Measurements from ENCODE around the gene HACD2. TPM values are rescaled to one million over a fixed set of nuclear protein-coding genes. Genes with fewer than 3 reads are reported as not detected.

HACD2 gene
- total RNA-seq (2014; rRNA removed; shearing (Covaris generic)): 28.0 and 38.9 TPM in 2 replicates

DNA sequence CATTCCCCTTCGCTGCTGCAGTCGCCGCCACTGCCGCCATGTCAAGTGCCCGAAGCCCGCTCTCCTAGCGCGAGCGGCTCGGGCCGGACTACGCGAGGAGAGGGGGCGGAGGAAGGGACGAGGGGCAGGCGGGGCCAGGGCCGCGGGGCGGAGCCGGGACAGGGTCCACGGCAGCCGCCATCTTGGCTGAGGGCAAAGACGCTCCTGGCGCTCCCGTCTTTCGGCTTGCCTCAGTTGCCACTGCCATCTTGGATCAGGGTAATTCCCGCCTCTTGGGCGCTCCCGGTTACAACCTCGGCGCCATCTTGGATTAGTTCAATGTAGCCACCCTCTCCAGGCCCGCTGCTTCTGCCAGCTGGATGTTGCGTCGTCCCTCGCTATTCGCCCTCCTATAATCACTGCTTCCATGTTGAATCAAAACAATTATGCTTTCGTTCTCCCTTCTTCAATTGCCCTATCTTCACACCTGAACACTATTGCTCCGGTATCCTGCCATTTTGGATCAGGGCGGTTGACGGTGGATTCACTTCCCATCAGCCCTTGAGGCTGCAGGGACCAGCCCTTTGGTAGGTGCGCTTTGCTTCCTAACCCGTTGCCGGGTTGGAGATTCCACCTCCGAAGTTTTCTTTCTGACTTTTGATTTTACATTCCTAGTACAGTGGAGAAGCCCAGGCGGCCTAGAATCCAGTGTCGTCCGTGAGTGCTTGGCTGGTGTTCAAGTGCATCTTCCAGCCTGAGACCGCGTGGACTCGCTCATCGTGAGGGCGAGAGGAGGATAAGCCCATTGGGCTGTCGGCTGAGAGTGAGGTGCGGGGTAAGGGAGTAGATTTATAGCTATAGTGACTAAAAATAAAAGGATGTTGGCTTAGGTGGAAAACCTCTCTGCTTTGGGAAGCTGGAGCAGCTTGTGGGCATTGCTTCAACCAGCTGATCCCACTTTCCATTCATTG is at the start of gene HACD2:
Gene HACD2, minus strand, starts transcription at position 66 of the 950 bp plus-strand sequence. Its CDS starts 26 bp downstream, at position 40.
- peaks cover 4% of the 10 kb centered on the region; the same call in 1 of the 2 replicates for H3K9me3 ChIP-seq (replicated peaks)
- peak within 1 kb of the TSS; percentile 85 for H3K27ac ChIP-seq
- H3K4me3 ChIP-seq: peak within 1 kb of the TSS; percentile 65
- H3K36me3 ChIP-seq: peaks cover 15% of the 10 kb centered on the region; the same call in 1 of the 2 replicates
- peaks cover 26% of the 10 kb centered on the region for H3K4me1 ChIP-seq (replicated peaks)
- peak; percentile 97 for DNase-seq (ENCODE audit: low read depth in 1 of 2, low spot score in 2 of 2)
- no peaks in the 10 kb centered on the region for H3K27me3 ChIP-seq (replicated peaks)

DNA sequence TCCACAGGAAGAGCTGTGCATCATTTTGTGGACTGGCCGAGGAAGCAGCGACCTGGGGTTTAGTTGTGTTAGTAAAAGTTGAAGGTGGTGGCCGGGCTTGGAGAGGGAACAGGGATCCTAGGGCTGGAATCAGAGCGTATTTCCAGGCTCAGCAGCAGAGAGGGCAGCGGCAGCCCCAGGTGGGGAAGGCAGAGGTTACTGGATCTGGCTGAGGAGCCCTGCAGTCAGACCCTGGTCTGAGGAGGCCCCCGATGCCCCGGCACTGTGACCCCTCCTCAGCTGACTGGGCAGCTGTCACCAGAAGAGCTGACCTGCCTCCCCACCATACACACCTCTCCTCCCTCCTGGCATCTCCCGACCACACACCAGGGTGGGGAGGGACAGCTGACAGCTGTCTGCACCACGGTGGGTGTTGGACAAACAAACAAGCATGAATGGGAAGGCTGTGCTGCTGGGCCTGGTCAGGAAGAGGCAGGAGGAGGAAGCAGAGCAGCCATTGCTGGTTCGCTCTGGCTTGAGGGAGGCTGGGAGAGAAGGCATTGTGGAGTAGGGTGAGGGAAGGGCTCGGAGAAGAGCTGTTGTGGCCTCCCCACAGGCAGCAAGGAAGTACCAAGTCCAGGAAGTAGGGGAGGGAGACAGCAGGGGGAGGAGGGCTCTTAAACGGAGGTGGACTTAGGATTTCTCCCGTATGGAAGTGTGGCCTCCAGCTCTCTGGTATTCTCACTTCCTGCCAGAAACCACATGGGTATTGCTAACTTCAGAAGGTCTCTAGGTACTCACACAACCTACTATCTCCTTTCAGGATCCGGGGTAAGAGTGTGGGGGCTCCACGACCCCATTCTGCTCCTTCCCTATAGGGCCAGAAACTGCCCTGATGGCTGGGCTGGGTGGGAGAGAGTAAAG is 49.5 kb upstream of the HACD2 start:
- H3K4me3 ChIP-seq: no peak overlapping the region
- DNase-seq (ENCODE audit: low read depth in 1 of 2, low spot score in 2 of 2): peak in 1 of 2 experiments; percentile 34

DNA sequence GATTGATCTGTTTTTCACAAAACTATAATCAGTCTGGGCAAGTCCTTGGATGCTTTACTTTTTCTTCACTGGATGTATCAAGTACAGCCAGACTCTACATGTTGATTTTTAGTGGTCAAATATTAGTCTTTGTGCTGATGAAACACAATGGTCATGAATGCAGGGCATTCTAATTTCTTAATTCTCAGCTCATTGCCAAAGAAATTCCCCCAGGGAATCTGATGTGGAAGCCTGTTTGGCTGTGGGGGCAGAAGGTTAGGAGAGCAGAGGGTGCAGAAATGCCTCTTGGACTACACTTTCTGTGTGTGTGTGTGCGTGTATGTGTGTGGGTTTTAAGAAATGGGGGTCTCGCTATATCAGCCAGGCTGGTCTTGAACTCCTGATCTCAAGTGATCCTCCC is 48.7 kb upstream of the HACD2 start:
- H3K4me1 ChIP-seq (replicated peaks): peaks cover 19% of the 10 kb centered on the region
- no peak overlapping the region for H3K27ac ChIP-seq
- H3K4me3 ChIP-seq: no peak overlapping the region
- no peaks in the 10 kb centered on the region for H3K27me3 ChIP-seq (replicated peaks)
- no peak for DNase-seq (ENCODE audit: low read depth in 1 of 2, low spot score in 2 of 2)
- H3K9me3 ChIP-seq (replicated peaks): no peaks in the 10 kb centered on the region
- H3K36me3 ChIP-seq: no peaks in the 10 kb centered on the region

More for the DNA sequence above, 49.5 kb upstream of the HACD2 start:
- Histone ChIP-seq H3K27ac (no peak overlapping the region), H3K27me3 (replicated peaks) (no peaks in the 10 kb centered on the region), H3K4me1 (replicated peaks) (peaks cover 19% of the 10 kb centered on the region), H3K36me3 (no peaks in the 10 kb centered on the region), H3K9me3 (replicated peaks) (no peaks in the 10 kb centered on the region)

GRCh38 chr3:123632161-123632655 is 47.4 kb upstream of the HACD2 start:
- H3K36me3 ChIP-seq: no peaks in the 10 kb centered on the region
- H3K4me3 ChIP-seq: no peak overlapping the region
- no peak for DNase-seq (ENCODE audit: low read depth in 1 of 2, low spot score in 2 of 2)
- no peak overlapping the region for H3K27ac ChIP-seq
- no peaks in the 10 kb centered on the region for H3K9me3 ChIP-seq (replicated peaks)
- peaks cover 19% of the 10 kb centered on the region for H3K4me1 ChIP-seq (replicated peaks)
- no peaks in the 10 kb centered on the region for H3K27me3 ChIP-seq (replicated peaks)

DNA sequence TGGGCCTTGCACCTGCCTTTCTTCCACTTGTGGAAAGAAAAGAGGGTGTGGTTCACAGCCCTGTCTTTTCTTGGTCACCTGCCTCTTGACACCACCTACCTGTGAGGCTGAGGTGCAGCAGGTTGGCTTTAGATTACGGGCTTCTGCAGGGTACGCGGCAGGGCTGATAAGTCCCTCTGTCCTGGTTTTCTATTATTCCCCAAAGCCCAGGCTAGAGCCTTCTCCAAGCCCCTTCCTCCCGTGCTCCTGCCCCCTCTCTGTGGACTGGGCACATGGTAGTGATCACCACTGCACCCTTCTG is 44.8 kb upstream of the HACD2 start:
- Histone ChIP-seq H3K27ac (no peak overlapping the region), H3K36me3 (no peaks in the 10 kb centered on the region), H3K4me1 (replicated peaks) (peaks cover 13% of the 10 kb centered on the region), H3K9me3 (replicated peaks) (no peaks in the 10 kb centered on the region), H3K27me3 (replicated peaks) (no peaks in the 10 kb centered on the region), H3K4me3 (no peak overlapping the region)
- DNase-seq (ENCODE audit: low read depth in 1 of 2, low spot score in 2 of 2): no peak

DNA sequence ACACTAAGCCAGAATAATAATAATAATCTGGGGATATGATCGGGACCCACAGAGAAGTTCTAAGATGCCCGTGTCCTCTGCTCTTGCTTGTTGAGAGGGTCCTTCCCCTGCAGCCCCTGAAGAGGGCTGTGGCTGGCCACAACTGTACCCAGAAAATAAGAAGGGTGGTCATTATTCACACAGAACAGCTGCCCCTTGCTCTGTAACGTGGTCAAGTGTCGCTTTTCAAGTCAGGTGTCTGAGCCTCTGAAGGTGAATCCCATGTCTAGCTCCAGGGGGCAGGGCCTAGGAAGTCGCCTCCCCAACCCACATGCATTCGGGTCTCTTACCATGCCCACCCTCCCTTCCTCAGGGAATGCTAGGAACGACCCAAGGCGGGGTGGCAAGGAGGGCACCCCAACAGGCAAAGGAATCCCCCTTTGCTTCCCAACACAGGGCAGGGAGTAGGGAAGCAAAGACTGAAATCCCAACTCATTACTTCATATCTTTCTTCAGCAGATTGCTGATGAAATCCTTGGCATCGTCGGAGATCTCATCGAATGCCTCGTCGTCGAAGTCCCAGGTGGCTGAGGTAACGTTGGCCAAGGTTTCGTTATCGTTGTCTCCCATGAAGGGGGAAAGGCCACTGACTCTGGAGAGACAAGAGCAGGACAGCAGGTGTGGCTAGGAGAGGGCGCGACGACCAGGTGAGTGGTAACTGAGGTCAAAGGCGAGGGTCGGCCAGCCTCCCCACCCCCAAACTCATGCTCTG is 44.3 kb upstream of the HACD2 start:
- Histone ChIP-seq H3K27ac (no peak overlapping the region), H3K9me3 (replicated peaks) (no peaks in the 10 kb centered on the region), H3K27me3 (replicated peaks) (no peaks in the 10 kb centered on the region), H3K4me1 (replicated peaks) (peaks cover 8% of the 10 kb centered on the region), H3K4me3 (no peak overlapping the region), H3K36me3 (no peaks in the 10 kb centered on the region)
- no peak for DNase-seq (ENCODE audit: low read depth in 1 of 2, low spot score in 2 of 2)

- no peak for DNase-seq (ENCODE audit: low read depth in 1 of 2, low spot score in 2 of 2)
- Histone ChIP-seq H3K4me1 (replicated peaks) (peaks cover 6% of the 10 kb centered on the region), H3K27me3 (replicated peaks) (no peaks in the 10 kb centered on the region), H3K4me3 (no peak overlapping the region), H3K36me3 (no peaks in the 10 kb centered on the region), H3K9me3 (replicated peaks) (no peaks in the 10 kb centered on the region), H3K27ac (no peak overlapping the region)
These were observed 43.1 kb upstream of the HACD2 start for GRCh38 chr3:123627673-123628670.

- no peaks in the 10 kb centered on the region for H3K4me1 ChIP-seq (replicated peaks)
- no peaks in the 10 kb centered on the region for H3K36me3 ChIP-seq
- H3K27ac ChIP-seq: no peak overlapping the region
- no peak for DNase-seq (ENCODE audit: low read depth in 1 of 2, low spot score in 2 of 2)
- H3K27me3 ChIP-seq (replicated peaks): no peaks in the 10 kb centered on the region
- H3K9me3 ChIP-seq (replicated peaks): no peaks in the 10 kb centered on the region
- no peak overlapping the region for H3K4me3 ChIP-seq
These were observed 42.0 kb upstream of the HACD2 start for GRCh38 chr3:123626881-123627280.

DNA sequence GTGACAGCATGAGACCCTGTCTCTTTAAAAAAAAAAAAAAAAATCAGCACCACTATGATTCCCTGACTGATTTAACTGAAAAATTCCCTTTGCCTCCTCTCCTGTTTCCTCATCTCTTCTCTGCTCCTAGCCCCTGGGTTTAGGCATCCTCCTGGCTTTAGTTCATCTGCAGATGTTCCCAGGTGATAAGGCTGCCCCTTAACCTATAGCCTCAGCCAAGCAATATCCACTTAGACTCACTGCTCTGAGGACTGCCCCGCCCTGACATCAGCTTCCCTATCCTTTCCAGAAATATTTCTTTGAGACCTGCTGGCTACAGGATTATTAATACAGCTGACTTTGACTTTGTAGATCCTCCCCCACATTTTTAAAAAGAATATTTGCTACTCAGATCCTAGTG is 39.4 kb upstream of the HACD2 start:
- no peak for DNase-seq (ENCODE audit: low read depth in 1 of 2, low spot score in 2 of 2)
- Histone ChIP-seq H3K4me1 (replicated peaks) (peaks cover 15% of the 10 kb centered on the region), H3K4me3 (no peak overlapping the region), H3K27ac (no peak overlapping the region), H3K9me3 (replicated peaks) (no peaks in the 10 kb centered on the region), H3K36me3 (no peaks in the 10 kb centered on the region), H3K27me3 (replicated peaks) (no peaks in the 10 kb centered on the region)

DNA sequence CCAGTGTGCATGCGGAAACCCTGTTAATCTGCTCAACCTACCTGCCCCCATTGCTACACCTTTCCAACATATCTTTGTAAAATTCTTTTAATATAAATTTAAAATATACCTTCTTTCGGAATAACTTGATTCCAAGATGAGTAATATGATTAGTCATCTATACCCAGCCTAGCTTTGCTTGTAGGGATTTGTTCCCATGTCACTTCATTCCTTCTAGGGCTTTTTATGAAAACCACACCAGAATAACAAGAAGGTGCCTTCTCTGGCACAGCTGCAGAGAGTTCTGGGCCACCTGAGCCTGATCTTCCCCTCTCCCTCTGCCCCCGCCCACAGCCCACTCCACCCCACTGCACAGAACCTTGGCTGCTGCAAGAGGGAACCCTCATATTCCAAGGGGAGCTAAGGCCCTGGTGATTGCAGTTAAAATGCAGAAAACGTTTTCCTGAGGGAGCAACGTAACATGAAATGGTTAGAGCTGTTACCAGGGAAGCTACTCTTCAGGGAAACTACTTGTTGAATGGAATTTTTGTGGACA is 38.6 kb upstream of the HACD2 start:
- H3K9me3 ChIP-seq (replicated peaks): no peaks in the 10 kb centered on the region
- no peak overlapping the region for H3K4me3 ChIP-seq
- DNase-seq (ENCODE audit: low read depth in 1 of 2, low spot score in 2 of 2): no peak
- no peak overlapping the region for H3K27ac ChIP-seq
- no peaks in the 10 kb centered on the region for H3K36me3 ChIP-seq
- no peaks in the 10 kb centered on the region for H3K27me3 ChIP-seq (replicated peaks)
- H3K4me1 ChIP-seq (replicated peaks): peaks cover 24% of the 10 kb centered on the region

DNA sequence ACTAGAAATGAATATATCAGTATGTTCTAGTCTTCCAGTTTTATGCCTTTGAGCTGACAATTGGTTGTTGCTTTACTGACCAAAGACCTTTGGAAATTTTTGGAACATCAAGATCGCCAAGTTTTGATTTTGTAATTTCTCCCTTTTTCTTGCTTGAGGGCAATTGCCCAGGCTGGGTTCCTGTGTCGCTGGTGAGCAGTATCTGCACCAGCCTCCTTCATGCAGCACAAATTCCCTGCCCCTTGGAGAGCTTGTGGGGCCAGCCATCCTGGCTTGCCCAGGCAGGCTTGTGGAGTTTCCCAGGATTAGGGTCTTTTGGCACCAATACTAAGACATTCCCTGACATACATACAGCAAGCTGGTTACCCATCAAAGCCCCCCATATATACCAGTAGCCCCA is 37.9 kb upstream of the HACD2 start:
- Histone ChIP-seq H3K27ac (no peak overlapping the region), H3K27me3 (replicated peaks) (no peaks in the 10 kb centered on the region), H3K36me3 (peaks cover 4% of the 10 kb centered on the region)

DNA sequence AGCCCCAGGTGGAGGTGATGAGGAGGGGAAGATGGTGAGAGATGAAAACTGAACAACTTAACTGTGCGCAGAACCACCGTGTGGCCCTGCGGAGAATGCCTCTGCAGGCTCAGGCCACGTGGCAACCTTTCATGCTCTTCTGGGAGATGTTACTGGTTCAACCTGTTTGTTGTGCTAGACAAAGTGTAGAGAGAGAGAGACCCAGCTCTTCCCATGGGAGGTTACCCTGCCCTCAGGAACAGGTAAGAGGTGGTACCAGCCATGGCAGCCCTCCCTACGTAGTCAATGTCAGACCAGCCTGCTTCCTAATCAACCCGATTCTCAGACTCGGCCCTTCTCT is 37.0 kb upstream of the HACD2 start:
- no peak for DNase-seq (ENCODE audit: low read depth in 1 of 2, low spot score in 2 of 2)
- H3K4me3 ChIP-seq: no peak overlapping the region
- H3K27me3 ChIP-seq (replicated peaks): no peaks in the 10 kb centered on the region
- H3K9me3 ChIP-seq (replicated peaks): no peaks in the 10 kb centered on the region
- peaks cover 4% of the 10 kb centered on the region for H3K36me3 ChIP-seq
- H3K4me1 ChIP-seq (replicated peaks): peaks cover 36% of the 10 kb centered on the region
- no peak overlapping the region for H3K27ac ChIP-seq

More for the DNA sequence above, 37.9 kb upstream of the HACD2 start:
- Histone ChIP-seq H3K4me3 (no peak overlapping the region), H3K9me3 (replicated peaks) (no peaks in the 10 kb centered on the region), H3K4me1 (replicated peaks) (peaks cover 30% of the 10 kb centered on the region)
- no peak for DNase-seq (ENCODE audit: low read depth in 1 of 2, low spot score in 2 of 2)

All from SJSA1 (cell line).